T-helper 1 cell treated with Interleukin-12 subunit alpha and Interleukin-12 subunit beta and Interleukin-4 antibody, amounts not matched to agents 30 ng/mL and 1 ng/mL, for 36 hours (primary cell): Measurements from ENCODE around the gene SLC22A15. TPM values are rescaled to one million over a fixed set of nuclear protein-coding genes. Genes with fewer than 3 reads are reported as not detected.
"Not testable (repeated sequence)": the region's sequence is repeated elsewhere in the genome, so short reads cannot be mapped to it uniquely, and the experiment has no call there.

ENCODE experiments used
- intact Hi-C: fragments of 100-400 bp; cut with micrococcal nuclease; formaldehyde crosslinking; loops from one replicate; pipeline ENCODE4 v1.15.1; 2024
- total RNA-seq: library from RNA; stranded (reverse); gene quantifications from 2 replicates; pipeline ENCODE4 v1.2.3, GENCODE V29; 2022

SLC22A15 gene
- total RNA-seq, 1 donor from 2014 or later, result 1.4 TPM

GRCh38 chr1:116031302-116031835, 55.1 kb downstream of the SLC22A15 start:
- intact Hi-C loops, result no loop called here

GRCh38 chr1:116033322-116033721, 57.0 kb downstream of the SLC22A15 start:
- intact Hi-C loops, result no loop called here

GRCh38 chr1:116036255-116036654, 59.9 kb downstream of the SLC22A15 start:
- intact Hi-C loops, result no loop called here

- intact Hi-C loops, result no loop called here
Observed at GRCh38 chr1:116038679-116039078, 62.4 kb downstream of the SLC22A15 start.

DNA sequence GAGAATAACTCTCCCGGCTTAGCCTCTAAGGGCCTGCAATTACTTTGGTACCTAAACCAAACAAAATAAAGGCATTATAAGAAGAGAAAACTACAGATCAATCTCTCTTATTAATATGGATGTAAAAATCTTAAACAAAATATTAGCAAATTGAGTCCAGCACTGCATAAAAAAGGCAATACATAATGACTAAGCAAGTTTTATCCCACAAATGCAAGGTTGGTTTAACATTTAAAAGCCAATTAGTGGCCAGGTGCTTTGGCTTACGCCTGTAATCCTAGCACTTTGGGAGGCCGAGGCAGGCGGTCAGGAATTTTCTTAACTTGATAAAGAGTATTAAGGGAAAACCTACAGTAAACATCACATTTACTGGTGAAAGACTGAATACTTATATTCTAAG, 67.8 kb downstream of the SLC22A15 start:
- intact Hi-C loops, result no loop called here

GRCh38 chr1:116046933-116047332, 70.6 kb downstream of the SLC22A15 start:
- intact Hi-C loops, result not testable (repeated sequence)

- intact Hi-C loops, result not testable (repeated sequence)
Observed at GRCh38 chr1:116051896-116052295, 75.6 kb downstream of the SLC22A15 start.

DNA sequence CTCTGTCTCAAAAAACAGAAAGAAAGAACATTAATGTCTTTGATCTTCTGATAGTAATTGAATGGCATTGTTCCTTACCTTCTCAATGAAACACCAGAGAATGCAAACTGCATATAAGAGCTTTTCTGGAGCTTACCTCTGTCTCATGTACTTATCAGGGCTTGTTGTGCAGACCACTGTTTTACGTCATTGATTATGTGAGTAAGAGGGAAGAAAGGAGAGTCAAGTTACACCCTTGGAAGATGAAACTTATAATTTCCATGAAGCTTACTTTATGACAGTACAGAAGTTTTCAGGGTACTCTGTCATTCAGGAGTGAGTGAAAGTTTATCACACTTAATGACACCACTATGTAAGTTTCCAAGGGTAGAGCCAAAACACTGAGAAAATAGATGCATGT, 85.9 kb downstream of the SLC22A15 start:
- intact Hi-C loops, result no loop called here

DNA sequence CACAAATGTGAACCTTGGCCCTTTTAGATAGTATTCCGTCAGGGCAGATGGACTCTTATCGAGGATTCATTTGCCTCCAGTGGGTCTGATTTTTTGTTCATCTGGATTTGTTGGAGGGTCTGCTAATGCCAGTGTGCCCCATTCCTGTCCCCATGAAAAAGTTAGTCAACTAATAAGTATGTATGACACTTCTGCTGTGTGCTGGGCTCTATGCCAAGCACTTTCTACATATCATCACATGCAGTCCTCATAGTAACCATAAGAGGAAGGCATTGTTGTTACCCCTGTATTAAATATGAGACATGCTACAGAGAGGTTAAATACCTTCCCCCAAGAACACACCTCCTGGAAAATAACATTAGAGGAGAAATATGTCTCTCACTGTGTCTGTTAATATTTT, 88.3 kb downstream of the SLC22A15 start:
- intact Hi-C loops, result no loop called here

- intact Hi-C loops, result no loop called here
Observed at GRCh38 chr1:116066868-116067565, 90.7 kb downstream of the SLC22A15 start.

GRCh38 chr1:116067566-116067890, 91.2 kb downstream of the SLC22A15 start:
- intact Hi-C loops, result no loop called here

DNA sequence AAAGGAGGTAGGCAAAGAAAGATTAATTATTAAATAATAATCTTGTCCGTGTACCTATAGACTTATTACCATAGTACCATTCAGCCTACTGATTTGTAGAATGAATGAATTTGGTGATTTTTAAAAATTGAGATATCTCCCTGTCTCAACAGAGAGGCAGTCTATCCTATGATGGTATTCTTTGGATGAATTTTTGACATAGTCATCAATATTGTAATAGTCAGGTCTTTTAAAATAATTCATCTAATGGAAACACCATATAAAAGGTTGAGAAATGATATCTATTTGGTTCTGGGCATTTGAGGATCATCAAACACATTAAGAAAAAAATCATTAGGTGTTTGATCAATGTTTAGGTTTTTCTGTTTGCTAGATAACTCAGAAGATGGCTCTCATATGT, 99.3 kb downstream of the SLC22A15 start:
- intact Hi-C loops, result no loop called here

DNA sequence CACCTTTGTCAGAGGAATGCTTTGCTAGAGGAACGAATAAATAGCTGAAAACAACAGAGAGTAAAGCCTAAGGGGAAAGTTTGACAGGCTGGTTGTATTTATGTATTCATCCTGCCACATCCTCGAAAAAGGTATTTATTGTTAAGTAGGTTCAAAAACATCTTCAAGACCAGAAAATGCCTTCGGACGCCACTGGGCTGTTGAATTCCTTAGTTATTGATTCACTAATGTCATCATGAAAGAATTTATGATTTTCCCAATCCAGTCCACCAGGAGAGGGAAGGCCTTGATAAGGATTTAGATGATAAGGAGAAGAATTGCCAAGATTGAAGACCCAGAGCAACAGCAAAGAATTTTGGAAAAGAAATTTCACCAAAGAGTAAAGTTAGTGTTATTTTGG, 99.7 kb downstream of the SLC22A15 start:
- intact Hi-C loops, result no loop called here

- intact Hi-C loops, result no loop called here
Observed at GRCh38 chr1:116076831-116077230, 100.5 kb downstream of the SLC22A15 start.

DNA sequence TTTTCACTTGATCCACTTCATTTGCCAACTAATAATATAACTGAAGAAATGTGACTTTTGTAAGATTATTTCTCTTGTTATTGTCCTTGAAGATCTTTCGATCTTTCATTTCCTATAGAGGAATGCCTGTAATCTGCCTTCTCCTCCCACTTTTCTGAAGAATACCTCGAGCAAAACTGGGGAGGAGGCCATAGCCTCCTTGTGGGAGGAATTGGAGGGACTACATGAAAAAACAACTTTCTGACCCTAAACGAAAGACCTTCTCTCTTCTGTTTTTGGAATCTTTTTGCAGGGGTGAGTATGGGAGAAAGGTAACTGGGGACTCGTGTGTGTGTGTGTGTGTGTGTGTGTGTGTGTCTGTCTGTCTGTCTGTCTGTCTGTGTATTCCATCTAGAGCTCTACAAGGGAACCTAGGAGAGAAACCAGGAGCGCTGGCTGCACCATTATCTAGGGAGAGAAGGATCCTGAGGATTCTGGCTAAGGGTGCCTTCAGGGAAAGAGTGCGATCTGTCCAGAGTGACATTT, 102.4 kb downstream of the SLC22A15 start:
- intact Hi-C loops, result no loop called here

DNA sequence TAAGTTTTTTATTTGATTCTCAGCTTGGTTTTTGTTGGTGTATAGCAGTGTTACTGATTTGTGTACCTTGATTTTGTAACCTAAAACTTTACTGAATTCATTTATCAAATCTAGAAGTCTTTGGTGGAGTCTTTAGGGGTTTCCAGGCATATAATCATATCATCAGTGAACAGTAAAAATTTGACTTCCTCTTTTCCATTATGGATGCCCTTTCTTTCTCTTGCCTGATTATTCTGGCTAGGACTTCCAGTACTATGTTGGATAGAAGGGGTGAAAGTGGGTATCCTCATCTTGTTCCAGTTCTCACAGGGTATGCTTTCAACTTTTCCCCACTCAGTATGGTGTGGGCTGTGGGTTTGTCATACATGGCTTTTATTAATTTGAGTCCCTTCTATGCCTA, 111.3 kb downstream of the SLC22A15 start:
- intact Hi-C loops, result no loop called here

- intact Hi-C loops, result no loop called here
Observed at GRCh38 chr1:116089870-116090269, 113.6 kb downstream of the SLC22A15 start.

DNA sequence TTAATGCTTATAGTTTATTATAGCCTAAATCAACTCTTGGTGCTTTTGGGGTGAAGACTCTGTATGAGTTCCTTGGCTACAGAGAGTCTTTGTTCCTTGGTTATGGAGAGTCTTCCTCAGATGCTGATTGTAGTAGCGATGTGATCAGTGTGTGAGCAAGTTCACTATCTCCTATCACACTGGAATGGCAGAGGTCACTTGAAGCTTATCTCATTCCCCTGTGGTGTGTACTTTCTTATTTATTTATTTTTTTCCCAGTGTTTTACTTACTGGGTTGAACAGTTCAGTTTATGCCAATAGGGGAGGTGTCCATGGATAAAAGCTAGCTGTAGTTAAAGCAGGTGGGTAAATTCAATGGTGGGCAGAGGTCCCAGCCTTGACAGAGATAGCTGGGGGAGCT, 114.8 kb downstream of the SLC22A15 start:
- intact Hi-C loops, result no loop called here

DNA sequence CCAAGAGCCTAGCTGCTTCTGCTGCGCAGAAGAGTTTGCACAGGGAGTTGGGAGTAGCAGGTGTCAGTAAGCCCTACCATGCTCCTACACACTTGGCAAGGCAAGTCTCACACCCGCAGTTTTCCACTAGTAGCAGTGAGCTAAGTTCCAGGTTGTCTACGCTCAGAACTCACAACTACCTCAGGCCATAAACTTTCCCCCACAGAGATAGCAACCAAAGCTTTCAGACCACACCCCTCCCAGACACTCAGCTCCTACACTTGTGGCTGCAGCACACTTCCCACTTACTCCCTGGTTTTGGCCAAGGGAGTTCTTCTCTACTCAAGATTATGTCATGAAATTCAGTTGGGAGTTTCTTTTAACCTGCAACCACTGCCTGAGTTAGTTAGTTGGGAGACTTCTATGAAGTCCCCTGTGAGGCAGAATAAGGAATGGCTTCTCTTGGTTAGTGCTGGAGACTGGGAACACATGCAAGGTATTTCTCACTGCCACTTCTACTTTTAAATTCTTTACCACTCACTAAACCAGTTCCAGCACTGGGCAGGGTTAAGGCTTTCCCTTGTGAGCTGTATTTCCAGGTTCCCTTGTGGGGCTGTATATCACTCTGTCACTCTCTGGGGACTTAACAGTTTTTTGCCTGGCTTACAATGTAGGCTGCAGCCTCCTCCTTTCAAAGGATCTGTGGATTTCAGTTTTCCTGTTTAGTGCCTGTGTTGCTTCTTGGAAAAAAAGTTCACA, 116.6 kb downstream of the SLC22A15 start:
- intact Hi-C loops, result no loop called here

DNA sequence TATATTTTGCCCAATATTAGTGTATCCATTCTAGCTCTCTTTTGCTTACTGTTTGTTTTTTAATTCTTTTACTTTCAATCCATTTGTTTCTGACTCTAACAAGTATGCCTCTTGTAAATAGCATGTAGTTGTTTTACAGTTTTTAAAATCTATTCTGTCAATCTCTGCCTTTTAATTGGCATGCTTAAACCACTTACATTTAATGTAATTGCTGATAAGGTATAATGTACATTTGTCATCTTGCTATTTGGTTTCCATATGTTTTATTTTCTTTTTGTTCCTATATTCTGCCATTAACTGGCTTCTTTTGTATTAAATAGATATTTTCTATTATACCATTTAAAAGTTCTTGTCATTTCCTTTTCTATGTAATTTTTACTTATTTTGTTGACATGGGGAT, 118.7 kb downstream of the SLC22A15 start:
- intact Hi-C loops, result no loop called here

- intact Hi-C loops, result no loop called here
Observed at GRCh38 chr1:116096013-116096618, 119.8 kb downstream of the SLC22A15 start.

- intact Hi-C loops, result no loop called here
Observed at GRCh38 chr1:116097626-116098025, 121.3 kb downstream of the SLC22A15 start.
